HUES48 (cell line): ENCODE data around the gene PRKAG2.
"Not testable (repeated sequence)": the region's sequence is repeated elsewhere in the genome, so short reads cannot be mapped to it uniquely, and the experiment has no call there.

ENCODE experiments used
- H3K27ac ChIP-seq: one replicate; pipeline ENCODE4 v1.7.0; 2013; ENCODE audit warnings: low read depth, low read length, inconsistent platforms
- H3K27me3 ChIP-seq: 2 replicates; pipeline ENCODE4 v1.6.1; 2013; ENCODE audit warnings: mild to moderate bottlenecking, low read length; ENCODE audit not compliant: control insufficient read depth, insufficient read depth
- H3K36me3 ChIP-seq: 2 replicates; pipeline ENCODE4 v1.6.1; 2013; ENCODE audit warnings: low read length; ENCODE audit not compliant: control insufficient read depth, insufficient read depth
- H3K4me1 ChIP-seq: 2 replicates; pipeline ENCODE4 v1.6.1; 2013; ENCODE audit warnings: mild to moderate bottlenecking, low read length; ENCODE audit not compliant: control insufficient read depth, insufficient read depth
- H3K4me3 ChIP-seq: 2 replicates; pipeline ENCODE4 v1.5.1; 2013; ENCODE audit warnings: mild to moderate bottlenecking, low read depth, low read length
- H3K9ac ChIP-seq: 2 replicates; pipeline ENCODE4 v1.6.1; 2013; ENCODE audit warnings: mild to moderate bottlenecking, low read depth, low read length, moderate library complexity
- H3K9me3 ChIP-seq: 2 replicates; pipeline ENCODE4 v1.6.1; 2013; ENCODE audit warnings: low read length; ENCODE audit not compliant: control insufficient read depth, insufficient read depth

PRKAG2 gene

DNA sequence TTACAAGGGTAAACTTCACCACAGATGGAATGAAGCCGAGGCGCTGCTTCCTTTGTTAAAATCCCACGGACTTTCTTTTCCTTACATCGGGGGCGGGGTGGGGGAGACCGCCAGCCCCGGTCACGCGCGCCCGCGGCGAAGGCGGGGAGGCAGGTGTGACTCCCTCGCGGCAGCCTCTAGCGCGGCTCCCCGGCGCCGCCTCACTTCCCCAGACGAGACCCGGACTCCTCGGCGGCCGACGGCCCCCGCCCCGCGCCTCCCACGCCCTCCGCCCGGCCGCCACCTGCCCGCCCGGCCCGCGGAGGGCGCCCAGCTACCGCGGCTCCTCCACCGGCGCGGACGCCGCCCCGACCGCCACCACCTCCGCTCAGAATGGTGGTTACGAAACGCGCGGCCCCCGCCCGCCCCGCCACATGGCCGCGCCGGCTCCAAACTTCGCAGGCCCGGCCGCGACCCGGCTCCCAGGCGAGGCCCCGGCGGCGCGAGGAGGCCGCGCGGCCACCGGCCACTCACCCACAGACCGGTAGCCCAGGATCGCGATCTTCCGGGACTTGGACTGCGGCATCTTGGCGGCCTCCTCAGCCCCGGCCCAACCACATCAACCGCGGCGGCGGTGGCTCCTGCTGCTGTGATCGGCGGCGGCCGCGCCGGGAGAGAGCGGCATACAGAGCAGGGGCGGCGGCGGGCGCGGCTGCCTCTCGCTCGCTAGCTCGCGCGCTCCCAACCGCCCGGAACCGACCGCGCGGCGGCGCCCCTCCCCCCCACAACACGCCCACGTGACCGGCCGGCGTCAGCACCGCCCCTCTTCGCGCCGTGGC, 357.8 kb downstream of the PRKAG2 start:
- H3K36me3 ChIP-seq, H3K27me3 ChIP-seq, H3K9me3 ChIP-seq: not testable (repeated sequence)
- Histone ChIP-seq H3K4me1 (peaks cover 14% of the 10 kb centered on the region; the same call in 1 of the 2 replicates), H3K4me3 (peak overlapping the region; percentile 79), H3K9ac (peak overlapping the region; percentile 95), H3K27ac (peak overlapping the region; percentile 97)

DNA sequence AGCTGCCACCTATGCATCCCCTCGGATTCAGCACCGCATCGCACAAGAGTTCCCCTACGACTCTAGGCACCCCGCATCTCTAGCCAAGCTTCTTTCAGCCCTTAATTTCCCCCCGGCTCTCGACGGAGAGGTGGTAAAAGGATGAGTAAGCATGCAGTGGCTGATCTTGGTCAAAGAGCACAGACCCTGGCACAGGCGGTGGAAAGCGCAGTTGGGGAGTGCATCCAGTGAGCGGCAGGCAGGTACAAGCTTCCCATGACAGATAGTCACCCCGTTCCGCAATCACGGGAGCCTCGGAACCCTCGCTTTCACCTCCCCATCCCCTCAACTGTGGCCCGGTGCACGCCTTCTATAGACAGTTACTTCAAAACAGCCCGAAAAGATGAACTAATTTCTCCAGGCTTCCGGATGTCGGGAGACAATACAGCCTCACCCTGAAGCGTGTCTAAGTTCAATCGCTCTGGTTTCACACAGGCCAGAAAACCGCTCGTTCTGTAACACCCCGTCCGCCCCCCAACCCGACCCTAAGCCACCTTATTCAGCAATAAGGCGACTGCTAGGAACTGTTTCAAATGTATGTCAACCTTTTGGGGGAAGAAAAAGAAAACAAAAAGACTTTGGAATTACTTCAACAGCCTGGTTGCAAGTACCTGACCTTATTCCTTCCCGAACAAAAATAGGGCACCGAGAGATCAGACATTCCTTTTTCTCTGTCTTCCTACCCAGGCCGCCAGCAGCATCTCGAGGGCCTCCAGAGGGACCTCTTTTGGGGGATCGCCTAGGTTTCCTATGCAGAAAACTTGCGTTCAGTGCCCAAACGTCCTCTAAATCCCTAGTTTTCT, 358.6 kb downstream of the PRKAG2 start:
- Histone ChIP-seq H3K9ac (peak overlapping the region; percentile 95), H3K27me3 (no peaks in the 10 kb centered on the region; the same call in 1 of the 2 replicates)

DNA sequence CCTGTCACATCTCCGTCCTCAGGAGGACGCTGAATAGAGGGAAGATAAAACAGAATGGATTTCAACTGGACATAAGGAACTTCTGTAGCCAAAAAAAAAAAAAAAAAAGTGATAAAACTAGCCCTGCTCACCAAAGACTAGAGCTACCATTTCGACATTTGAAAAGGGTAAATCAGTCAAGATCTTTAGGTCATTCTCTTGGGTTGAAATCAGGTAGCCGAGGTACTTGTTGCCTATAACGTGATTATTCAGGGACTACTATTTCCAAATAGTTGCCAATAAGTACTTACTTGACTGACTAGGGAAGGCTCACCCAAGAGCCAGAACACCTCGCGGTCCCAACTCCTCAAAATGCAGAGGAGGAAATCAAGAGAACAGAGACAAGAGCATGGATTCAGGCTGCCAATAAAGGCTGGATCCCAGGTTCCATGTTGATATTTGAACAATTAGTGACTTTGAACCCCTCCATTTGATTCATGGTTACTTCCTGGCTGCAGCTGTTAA, 359.3 kb downstream of the PRKAG2 start:
- no peaks in the 10 kb centered on the region; the same call in 1 of the 2 replicates for H3K27me3 ChIP-seq
- peaks cover 14% of the 10 kb centered on the region; the same call in 1 of the 2 replicates for H3K4me1 ChIP-seq
- H3K27ac ChIP-seq: peak overlapping the region; percentile 41
- no peaks in the 10 kb centered on the region for H3K36me3 ChIP-seq
- H3K9me3 ChIP-seq: no peaks in the 10 kb centered on the region
- peak overlapping the region; percentile 79 for H3K4me3 ChIP-seq
- 0 out of 2 replicates have a peak overlapping the region, but pooled peaks have one; percentile 95 for H3K9ac ChIP-seq

More for the DNA sequence above, 358.6 kb downstream of the PRKAG2 start:
- no peaks in the 10 kb centered on the region for H3K36me3 ChIP-seq
- H3K9me3 ChIP-seq: no peaks in the 10 kb centered on the region
- peaks cover 14% of the 10 kb centered on the region; the same call in 1 of the 2 replicates for H3K4me1 ChIP-seq
- peak overlapping the region; percentile 79 for H3K4me3 ChIP-seq
- H3K27ac ChIP-seq: peak overlapping the region; percentile 97

DNA sequence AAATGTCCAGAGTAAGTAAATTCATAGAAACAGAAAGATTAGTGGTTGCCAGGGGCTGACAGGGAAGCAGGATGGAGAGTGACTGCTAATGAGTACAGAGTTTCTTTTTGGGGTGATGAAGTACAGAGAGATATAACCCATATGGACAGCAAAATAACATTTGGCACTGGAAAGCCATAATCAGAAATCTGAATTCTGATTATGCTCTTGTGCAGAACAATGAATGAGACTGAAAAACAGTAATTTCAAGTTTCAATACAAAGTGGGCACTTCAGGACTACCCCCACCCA, 361.7 kb downstream of the PRKAG2 start:
- Histone ChIP-seq H3K27ac (no peak overlapping the region), H3K36me3 (no peaks in the 10 kb centered on the region), H3K27me3 (no peaks in the 10 kb centered on the region), H3K9me3 (no peaks in the 10 kb centered on the region), H3K4me3 (no peak overlapping the region), H3K4me1 (peaks cover 20% of the 10 kb centered on the region), H3K9ac (no peak overlapping the region)

DNA sequence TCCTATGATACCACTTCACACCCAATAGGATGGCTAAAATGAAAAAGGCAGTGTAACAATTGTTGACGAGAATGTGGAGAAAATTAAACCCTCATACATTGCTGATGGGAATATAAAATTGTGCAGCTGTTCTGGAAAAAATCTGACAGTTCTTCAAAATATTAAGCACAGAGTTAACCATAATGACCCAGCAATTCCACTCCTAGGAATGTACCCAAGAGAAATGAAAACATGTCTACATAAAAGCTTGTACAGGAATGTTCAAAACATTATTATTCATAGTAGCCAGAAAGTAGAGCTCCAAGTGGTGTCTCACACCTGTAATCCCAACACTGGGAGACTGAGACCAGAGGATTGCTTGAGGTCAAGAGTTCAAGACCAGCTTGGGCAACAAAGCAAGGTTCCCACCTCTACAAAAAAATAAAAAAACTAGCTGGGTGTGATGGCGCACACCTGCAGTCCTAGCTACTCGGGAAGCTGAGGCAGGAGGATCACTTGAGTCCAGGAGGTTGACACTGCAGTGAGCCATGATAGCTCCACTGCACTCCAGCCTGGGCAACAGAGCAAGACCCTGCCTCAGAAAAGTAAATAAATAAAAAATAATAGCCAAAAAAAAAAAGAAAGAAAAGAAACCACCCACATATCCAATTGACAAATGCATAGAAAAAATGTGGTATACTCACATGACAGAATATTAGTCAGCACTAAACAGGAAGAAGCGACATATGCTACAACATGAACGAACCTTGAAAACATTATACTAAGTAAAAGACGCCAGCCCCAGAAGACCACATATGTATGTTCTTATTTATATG, 362.2 kb downstream of the PRKAG2 start:
- no peaks in the 10 kb centered on the region for H3K9me3 ChIP-seq
- peaks cover 25% of the 10 kb centered on the region for H3K4me1 ChIP-seq
- no peak overlapping the region for H3K27ac ChIP-seq
- no peak overlapping the region for H3K4me3 ChIP-seq
- H3K36me3 ChIP-seq: no peaks in the 10 kb centered on the region
- H3K9ac ChIP-seq: no peak overlapping the region
- no peaks in the 10 kb centered on the region for H3K27me3 ChIP-seq

DNA sequence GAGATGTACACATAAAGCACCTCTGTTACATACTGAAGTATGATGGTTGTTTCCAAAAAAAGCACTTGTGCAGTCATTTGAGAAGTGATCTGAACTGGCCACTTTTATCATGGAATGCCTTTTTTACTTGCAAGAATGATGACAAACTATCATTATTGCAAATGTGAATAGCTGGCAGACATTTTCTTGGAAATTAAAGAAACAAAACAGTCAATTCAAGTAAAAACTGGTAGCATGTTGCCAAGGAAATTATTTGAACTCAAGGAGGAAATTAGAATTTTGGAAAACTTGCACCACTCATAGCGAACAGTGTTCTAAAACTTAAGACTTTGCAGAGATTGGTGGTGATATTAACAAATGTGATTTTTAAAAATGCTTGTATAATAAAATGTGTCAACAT, 363.8 kb downstream of the PRKAG2 start:
- peaks cover 29% of the 10 kb centered on the region for H3K4me1 ChIP-seq
- H3K27ac ChIP-seq: no peak overlapping the region
- H3K9me3 ChIP-seq: no peaks in the 10 kb centered on the region
- no peak overlapping the region for H3K9ac ChIP-seq
- no peaks in the 10 kb centered on the region for H3K27me3 ChIP-seq
- H3K36me3 ChIP-seq: no peaks in the 10 kb centered on the region
- H3K4me3 ChIP-seq: no peak overlapping the region

DNA sequence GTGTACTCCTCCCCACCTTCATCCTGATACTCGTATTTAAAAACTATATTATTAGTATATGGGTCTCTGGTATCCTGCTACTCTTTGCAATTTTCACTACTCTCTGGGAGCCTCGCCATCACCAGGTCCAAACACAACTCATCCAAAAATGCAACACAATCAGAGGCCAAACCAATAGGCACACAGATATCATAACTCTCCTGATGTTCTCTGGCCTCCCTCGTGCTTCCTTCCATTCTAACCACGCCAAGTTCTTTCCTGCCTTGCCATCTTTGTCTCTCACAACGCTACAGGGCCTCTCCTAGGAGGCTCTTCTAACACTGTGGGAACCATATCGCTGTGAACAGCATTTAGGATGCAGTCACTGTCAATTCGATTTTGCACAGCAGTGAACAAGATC, 364.6 kb downstream of the PRKAG2 start:
- H3K9me3 ChIP-seq: no peaks in the 10 kb centered on the region
- H3K27me3 ChIP-seq: no peaks in the 10 kb centered on the region
- no peak overlapping the region for H3K9ac ChIP-seq
- no peak overlapping the region for H3K27ac ChIP-seq
- H3K4me1 ChIP-seq: peaks cover 28% of the 10 kb centered on the region
- no peaks in the 10 kb centered on the region for H3K36me3 ChIP-seq
- H3K4me3 ChIP-seq: no peak overlapping the region

DNA sequence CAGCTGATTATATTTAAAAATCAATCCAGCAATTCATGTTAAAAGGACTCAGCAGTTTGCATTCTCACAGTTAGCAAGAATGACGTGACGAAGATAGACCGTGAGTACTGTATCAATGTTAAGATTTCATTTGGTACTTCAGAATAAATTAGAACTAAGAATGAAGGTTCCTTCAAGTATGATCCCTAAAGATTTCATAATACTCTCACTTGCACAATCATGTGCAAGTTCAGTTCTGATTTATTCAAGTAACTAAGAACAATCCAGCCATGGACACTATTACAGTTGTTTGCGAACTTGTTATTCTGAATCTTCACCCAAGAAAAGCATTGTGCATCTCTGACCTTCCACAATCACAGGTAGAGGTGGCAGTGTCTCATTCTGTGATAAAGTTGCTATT, 365.0 kb downstream of the PRKAG2 start:
- Histone ChIP-seq H3K27ac (no peak overlapping the region), H3K27me3 (no peaks in the 10 kb centered on the region), H3K36me3 (no peaks in the 10 kb centered on the region), H3K4me3 (no peak overlapping the region), H3K9ac (no peak overlapping the region), H3K9me3 (no peaks in the 10 kb centered on the region), H3K4me1 (peaks cover 31% of the 10 kb centered on the region)

DNA sequence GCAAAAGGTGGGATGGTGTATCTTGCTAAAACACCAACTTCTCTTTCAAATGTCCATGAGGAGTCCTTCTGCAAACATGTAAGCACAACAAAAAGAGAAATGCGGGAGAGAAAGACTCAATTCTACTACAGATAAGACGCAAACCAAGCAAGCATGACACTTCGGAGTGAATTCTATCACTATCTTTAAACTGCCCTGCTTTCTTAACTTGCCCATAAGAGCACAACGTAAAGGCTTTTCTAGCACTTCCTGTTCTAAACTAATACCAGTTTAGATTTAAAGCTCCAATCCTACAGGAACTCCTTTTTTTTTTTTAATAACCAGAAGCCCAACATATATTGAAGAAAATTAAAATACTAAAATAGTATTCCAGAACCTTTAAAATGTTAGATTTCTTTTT, 365.6 kb downstream of the PRKAG2 start:
- peaks cover 34% of the 10 kb centered on the region for H3K4me1 ChIP-seq
- no peaks in the 10 kb centered on the region for H3K9me3 ChIP-seq
- no peak overlapping the region for H3K4me3 ChIP-seq
- no peaks in the 10 kb centered on the region for H3K36me3 ChIP-seq
- H3K9ac ChIP-seq: no peak overlapping the region
- H3K27ac ChIP-seq: no peak overlapping the region
- no peaks in the 10 kb centered on the region for H3K27me3 ChIP-seq

DNA sequence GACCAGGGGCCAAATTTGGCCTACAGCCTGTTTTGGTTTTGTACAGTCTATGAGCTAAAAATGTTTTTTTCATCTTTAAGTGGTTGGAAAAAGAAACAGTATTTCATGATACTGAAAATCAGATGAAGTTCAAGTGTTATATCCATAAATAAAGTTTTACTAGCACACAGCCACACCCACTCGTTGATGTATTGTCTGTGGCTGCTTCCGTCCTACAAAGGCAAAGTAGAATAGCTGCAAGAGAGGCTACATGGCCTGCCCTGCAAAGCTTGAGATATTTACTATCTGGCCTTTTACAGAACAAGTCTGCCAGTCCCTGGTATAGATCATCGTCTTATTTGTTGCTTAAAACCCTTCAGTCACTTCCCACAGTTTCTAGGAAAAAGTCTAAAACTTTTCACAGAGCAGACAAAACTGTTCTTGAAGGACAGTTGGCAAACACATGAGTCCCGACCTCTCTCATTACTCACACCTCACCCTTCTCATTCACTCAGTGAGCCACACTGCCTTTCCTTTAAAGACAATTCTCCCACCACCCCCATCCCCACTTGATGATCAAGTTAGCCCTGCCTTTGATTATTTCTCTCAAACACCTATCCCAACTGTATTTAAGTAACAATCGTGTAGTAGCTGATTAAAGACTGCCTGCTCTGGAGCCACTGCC, 367.1 kb downstream of the PRKAG2 start:
- H3K4me1 ChIP-seq: peaks cover 39% of the 10 kb centered on the region
- H3K9ac ChIP-seq: no peak overlapping the region
- no peaks in the 10 kb centered on the region for H3K9me3 ChIP-seq
- no peak overlapping the region for H3K4me3 ChIP-seq
- H3K27ac ChIP-seq: no peak overlapping the region
- H3K27me3 ChIP-seq: no peaks in the 10 kb centered on the region
- no peaks in the 10 kb centered on the region for H3K36me3 ChIP-seq
